ENCODE measurements around the gene KRTAP2-3.
"Not testable (repeated sequence)": the region's sequence is repeated elsewhere in the genome, so short reads cannot be mapped to it uniquely, and the experiment has no call there.

The KRTAP2-3 gene

GRCh38 chr17:41069031-41069430 lies 9.1 kb upstream of the KRTAP2-3 start:
- DNase-seq (ENCODE audit: low read depth in 2 of 2, low spot score in 1 of 2) = no peak

- no peak for DNase-seq (ENCODE audit: low read depth in 2 of 2, low spot score in 1 of 2)
Measured at GRCh38 chr17:41067281-41067680, 7.4 kb upstream of the KRTAP2-3 start.

GRCh38 chr17:41065829-41066624 lies 6.1 kb upstream of the KRTAP2-3 start, which contains the start of gene KRTAP2-4:
Gene KRTAP2-4, minus strand, starts transcription at chr17:41065879. Its CDS starts 34 bp downstream, at chr17:41065845.
- no peak for DNase-seq (ENCODE audit: low read depth in 2 of 2, low spot score in 1 of 2)

GRCh38 chr17:41065016-41065689 lies 5.2 kb upstream of the KRTAP2-3 start:
- DNase-seq (ENCODE audit: low read depth in 2 of 2, low spot score in 1 of 2) = not testable (repeated sequence)

GRCh38 chr17:41064301-41064700 lies 4.4 kb upstream of the KRTAP2-3 start:
- DNase-seq (ENCODE audit: low read depth in 2 of 2, low spot score in 1 of 2) = no peak

- no peak for DNase-seq (ENCODE audit: low read depth in 2 of 2, low spot score in 1 of 2)
Measured at GRCh38 chr17:41063449-41063848, 3.5 kb upstream of the KRTAP2-3 start.

GRCh38 chr17:41061964-41062363 lies 2.0 kb upstream of the KRTAP2-3 start:
- DNase-seq (ENCODE audit: low read depth in 2 of 2, low spot score in 1 of 2) = no peak

- DNase-seq (ENCODE audit: low read depth in 2 of 2, low spot score in 1 of 2) = not testable (repeated sequence)
Measured at GRCh38 chr17:41059276-41060051, 450 bp downstream of the KRTAP2-3 start.

- DNase-seq (ENCODE audit: low read depth in 2 of 2, low spot score in 1 of 2) = no peak
Measured at GRCh38 chr17:41058741-41059140, 1.2 kb downstream of the KRTAP2-3 start.

GRCh38 chr17:41057547-41057946 lies 2.4 kb downstream of the KRTAP2-3 start:
- no peak for DNase-seq (ENCODE audit: low read depth in 2 of 2, low spot score in 1 of 2)

GRCh38 chr17:41055130-41055529 lies 4.8 kb downstream of the KRTAP2-3 start, which contains the start of gene KRTAP2-2:
Gene KRTAP2-2, minus strand, starts transcription at chr17:41055230. Its CDS starts 19 bp downstream, at chr17:41055211.
- not testable (repeated sequence) for DNase-seq (ENCODE audit: low read depth in 2 of 2, low spot score in 1 of 2)

- DNase-seq (ENCODE audit: low read depth in 2 of 2, low spot score in 1 of 2) = not testable (repeated sequence)
Measured at GRCh38 chr17:41054556-41054955, 5.4 kb downstream of the KRTAP2-3 start.

GRCh38 chr17:41054025-41054424 lies 5.9 kb downstream of the KRTAP2-3 start:
- DNase-seq (ENCODE audit: low read depth in 2 of 2, low spot score in 1 of 2) = no peak

- DNase-seq (ENCODE audit: low read depth in 2 of 2, low spot score in 1 of 2) = no peak
Measured at GRCh38 chr17:41052566-41052965, 7.3 kb downstream of the KRTAP2-3 start.

- no peak for DNase-seq (ENCODE audit: low read depth in 2 of 2, low spot score in 1 of 2)
Measured at GRCh38 chr17:41049110-41049509, 10.8 kb downstream of the KRTAP2-3 start.

- no peak for DNase-seq (ENCODE audit: low read depth in 2 of 2, low spot score in 1 of 2)
Measured at GRCh38 chr17:41048441-41048840, 11.5 kb downstream of the KRTAP2-3 start.

- not testable (repeated sequence) for DNase-seq (ENCODE audit: low read depth in 2 of 2, low spot score in 1 of 2)
Measured at GRCh38 chr17:41046735-41047465, 13.0 kb downstream of the KRTAP2-3 start, which contains the start of gene KRTAP2-1. Gene KRTAP2-1, minus strand, starts transcription at chr17:41047316. Its CDS starts 49 bp downstream, at chr17:41047267.

- DNase-seq (ENCODE audit: low read depth in 2 of 2, low spot score in 1 of 2) = no peak
Measured at GRCh38 chr17:41042953-41043352, 17.0 kb downstream of the KRTAP2-3 start.

- DNase-seq (ENCODE audit: low read depth in 2 of 2, low spot score in 1 of 2) = not testable (repeated sequence)
Measured at GRCh38 chr17:41040783-41041571, 18.9 kb downstream of the KRTAP2-3 start, which contains the start of gene KRTAP1-1. Gene KRTAP1-1, minus strand, starts transcription at chr17:41041450. Its CDS starts 53 bp downstream, at chr17:41041397.

Measured in stimulated activated CD8-positive, alpha-beta memory T cell treated with anti-CD3 and anti-CD28 coated beads, Interleukin-4, amount 100 ng/mL, for 4 hours (primary cell).